Gastrocnemius medialis (tissue), 4 donors: Measurements from ENCODE around the gene HSPB1. TPM values are rescaled to one million over a fixed set of nuclear protein-coding genes. Genes with fewer than 3 reads are reported as not detected.
A peak's percentile ranks its signal among the peaks of the same experiment; 100 is the strongest.
"Not testable (repeated sequence)": the region's sequence is repeated elsewhere in the genome, so short reads cannot be mapped to it uniquely, and the experiment has no call there.

Source experiments
- ATAC-seq, 2 donors: fragments of 150-250 bp; one replicate each; pipeline ENCODE4 v1.9.1; 2016
- DNase-seq, 2 donors: peaks; one replicate each; pipeline ENCODE4 v3.0.0-alpha.2; 2019
- H3K27ac ChIP-seq, 4 donors: fragments of 200-600 bp; sonication (generic); 1 replicate in 1 of 4; 2 replicates in 3 of 4; pipeline ENCODE4 v1.5.1; 2016 to 2018; ENCODE audit warnings: mild to moderate bottlenecking in 2 of 4, moderate library complexity in 1 of 4
- H3K27me3 ChIP-seq, 3 donors: fragments of 200-600 bp; sonication (generic) in 2 of 3; 1 replicate in 1 of 3; 2 replicates in 2 of 3; pipeline versions ENCODE4 v1.5.1 to v1.6.0; 2016 to 2019; ENCODE audit warnings: mild to moderate bottlenecking in 1 of 3, moderate library complexity in 1 of 3
- H3K36me3 ChIP-seq, 2 donors: fragments of 200-600 bp; sonication (generic) in 1 of 2; one replicate each; pipeline ENCODE4 v1.5.1; 2017 to 2018
- H3K4me1 ChIP-seq, 2 donors: fragments of 200-600 bp; sonication (generic) in 1 of 2; one replicate each; pipeline ENCODE4 v1.5.1; 2016 to 2017; ENCODE audit warnings: mild to moderate bottlenecking in 2 of 2
- H3K4me3 ChIP-seq, 4 donors: fragments of 200-600 bp; sonication (generic) in 3 of 4; 1 replicate in 1 of 4; 2 replicates in 3 of 4; pipeline ENCODE4 v1.5.1; 2016 to 2019; ENCODE audit warnings: mild to moderate bottlenecking in 2 of 4
- H3K9me3 ChIP-seq, 3 donors: fragments of 200-600 bp; sonication (generic) in 2 of 3; 1 replicate in 1 of 3; 2 replicates in 2 of 3; pipeline ENCODE4 v1.5.1; 2016 to 2019
- CTCF ChIP-seq, 5 experiments: fragments of 450-650 bp in 3 of 5; fragments of 200-600 bp in 2 of 5; sonication (generic) in 2 of 5; IDR thresholded peaks in 4 of 5; conservative IDR thresholded peaks in 1 of 5; 1 replicate in 4 of 5; 2 replicates in 1 of 5; pipeline ENCODE4 v1.5.1; 2016 to 2019; ENCODE audit warnings: antibody characterized with exemption in 5 of 5, mild to moderate bottlenecking in 3 of 5, moderate library complexity in 3 of 5
- POLR2A ChIP-seq, 2 donors: fragments of 450-650 bp; IDR thresholded peaks; one replicate each; pipeline ENCODE4 v1.6.1; 2017; ENCODE audit warnings: antibody characterized with exemption in 2 of 2, mild to moderate bottlenecking in 2 of 2, moderate library complexity in 2 of 2
- in situ Hi-C, 4 donors: fragments of 200-750 bp; cut with MboI; loops; one replicate each; pipeline versions ENCODE4 v1.15.0 to v1.8.0; 2017; ENCODE audit warnings: low sequenced_read_pairs in 4 of 4
- intact Hi-C: fragments of 100-400 bp; cut with DNase I; formaldehyde crosslinking; loops from one replicate; pipeline ENCODE4 v1.15.1; 2023; ENCODE audit warnings: low total_unique reads
- total RNA-seq, 4 donors: library from RNA; depleted of rRNA; stranded (reverse); fragments of >200 nt; gene quantifications; one replicate each; pipeline versions ENCODE4 v1.1.0 to v1.2.3, GENCODE V29; 2016

HSPB1 gene
- total RNA-seq, 4 donors from 2014 or later: 1,878 to 2,898 (median 2,185) TPM

GRCh38 chr7:76301000-76301399, 1.5 kb upstream of the HSPB1 start:
- TF ChIP-seq POLR2A (IDR thresholded peaks at IDR 0.05): no peak
- TF ChIP-seq CTCF (IDR thresholded peaks at IDR 0.05 in 4 of 5, conservative IDR thresholded peaks at IDR 0.05 in 1 of 5): no peak
- Histone ChIP-seq H3K4me3 (no peak overlapping the region), H3K27ac (peak overlapping the region; percentile 99 to 100 (median 100)), H3K36me3 (peaks cover 0 to 13% of the 10 kb centered on the region in 2 donors), H3K9me3 (no peaks in the 10 kb centered on the region), H3K4me1 (peaks cover 47 to 54% of the 10 kb centered on the region in 2 donors), H3K27me3 (no peaks in the 10 kb centered on the region)
- in situ Hi-C loops (no loop called here), intact Hi-C loops (no loop called here)
- ATAC-seq (no peak), DNase-seq (no peak)

GRCh38 chr7:76303202-76304147, 1.0 kb downstream of the HSPB1 start:
- Histone ChIP-seq H3K27ac (peak overlapping the region; percentile 99 to 100 (median 100)), H3K4me1 (peaks cover 54 to 61% of the 10 kb centered on the region in 2 donors), H3K27me3 (no peaks in the 10 kb centered on the region), H3K4me3 (peak overlapping the region; percentile 87 to 97 (median 95)), H3K36me3 (peaks cover 0 to 13% of the 10 kb centered on the region in 2 donors), H3K9me3 (no peaks in the 10 kb centered on the region)
- ATAC-seq (peak in 1 of 2 donors; percentile 17), DNase-seq (peak; percentile 68 to 80)
- no peak for TF ChIP-seq CTCF (IDR thresholded peaks at IDR 0.05 in 4 of 5, conservative IDR thresholded peaks at IDR 0.05 in 1 of 5)
- peak; percentile 46 to 66 for TF ChIP-seq POLR2A (IDR thresholded peaks at IDR 0.05)
- in situ Hi-C loops (no loop called here), intact Hi-C loops (no loop called here)

GRCh38 chr7:76304888-76305375, 2.5 kb downstream of the HSPB1 start:
- DNase-seq (peak; percentile 90 to 97), ATAC-seq (peak; percentile 35 to 46)
- H3K36me3 ChIP-seq: peaks cover 0 to 13% of the 10 kb centered on the region in 2 donors
- H3K27ac ChIP-seq: peak overlapping the region; percentile 99 to 100 (median 100)
- in situ Hi-C loops (no loop called here), intact Hi-C loops (no loop called here)
- H3K27me3 ChIP-seq: no peaks in the 10 kb centered on the region
- H3K4me1 ChIP-seq: peaks cover 54 to 62% of the 10 kb centered on the region in 2 donors
- TF ChIP-seq CTCF (IDR thresholded peaks at IDR 0.05 in 4 of 5, conservative IDR thresholded peaks at IDR 0.05 in 1 of 5) (peak in 1 of 5 experiments; percentile 17), POLR2A (IDR thresholded peaks at IDR 0.05) (peak in 1 of 2 donors; percentile 25)
- peak overlapping the region in 3 of 4 donors; percentile 87 to 95 (median 95) for H3K4me3 ChIP-seq
- H3K9me3 ChIP-seq: no peaks in the 10 kb centered on the region

GRCh38 chr7:76308874-76309273, 6.4 kb downstream of the HSPB1 start:
- peak overlapping the region; percentile 99 to 100 (median 100) for H3K27ac ChIP-seq
- intact Hi-C loops: not testable (repeated sequence)

GRCh38 chr7:76309341-76310101, 7.0 kb downstream of the HSPB1 start:
- DNase-seq, ATAC-seq, H3K36me3 ChIP-seq, H3K27me3 ChIP-seq, intact Hi-C loops, H3K4me3 ChIP-seq, H3K9me3 ChIP-seq: not testable (repeated sequence)
- H3K27ac ChIP-seq: peak overlapping the region; percentile 83 to 100 (median 99)
- peaks cover 44 to 45% of the 10 kb centered on the region in 2 donors for H3K4me1 ChIP-seq
- in situ Hi-C loops: loop anchor here (5.0 to 10.0 kb wide), 2 partner anchors 132 to 135 kb away; no protein-coding TSS in a partner anchor

More at GRCh38 chr7:76308874-76309273, 6.4 kb downstream of the HSPB1 start:
- H3K9me3 ChIP-seq, H3K27me3 ChIP-seq, H3K36me3 ChIP-seq, DNase-seq, ATAC-seq, in situ Hi-C loops, H3K4me3 ChIP-seq: not testable (repeated sequence)
- peaks cover 48 to 51% of the 10 kb centered on the region in 2 donors for H3K4me1 ChIP-seq
